Measurements from ENCODE around the gene ZFHX3. TPM values are rescaled to one million over a fixed set of nuclear protein-coding genes. Genes with fewer than 3 reads are reported as not detected.

Gene ZFHX3
- total and polyA plus RNA-seq, 2 donors (not counting 3 experiments of a cell fraction or from before 2014, with no cell fraction given), result 3.7 to 18.8 TPM

DNA sequence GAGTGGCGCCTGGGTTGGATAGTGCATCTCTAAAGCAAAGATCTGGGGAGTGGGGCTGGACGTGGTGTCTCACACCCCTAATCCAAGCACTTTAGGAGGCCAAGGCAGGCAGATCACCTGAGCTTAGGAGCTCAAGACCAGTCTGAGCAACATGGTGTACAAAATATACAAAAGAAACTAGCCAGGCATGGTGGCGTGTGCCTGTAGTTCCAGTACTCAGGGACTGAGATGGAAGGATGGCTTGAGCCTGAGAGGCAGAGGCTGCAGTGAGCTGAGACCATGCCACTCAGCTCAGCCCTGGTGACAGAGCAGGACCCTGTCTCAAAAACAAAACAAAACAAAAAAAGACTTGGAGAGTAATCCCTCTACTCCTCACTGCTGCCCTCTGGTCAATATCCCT, 96.0 kb downstream of the ZFHX3 start:
- Histone ChIP-seq H2AFZ (ENCODE audit: low read depth, low read length) (no peak overlapping the region), H3K9ac (replicated peaks; ENCODE audit: extremely low read depth, insufficient read depth, low read length) (no peak overlapping the region), H3K27me3 (ENCODE audit: control insufficient read depth in 2 of 2, insufficient read depth in 2 of 2, low read length in 2 of 2) (no peaks in the 10 kb centered on the region), H3K9me3 (replicated peaks; ENCODE audit: control insufficient read depth, insufficient read depth, low read length) (no peaks in the 10 kb centered on the region), H3K79me2 (ENCODE audit: control insufficient read depth, insufficient read depth, low read length) (peaks cover 9% of the 10 kb centered on the region), H3K4me3 (replicated peaks in 1 of 3; ENCODE audit: insufficient read depth in 1 of 3, low read depth in 1 of 3, low read length in 3 of 3) (no peak overlapping the region), H3K27ac (ENCODE audit: insufficient read depth, low read depth, low read length) (no peak overlapping the region), H3K9me1 (replicated peaks; ENCODE audit: control insufficient read depth, extremely low read depth, insufficient read depth, low read length) (no peaks in the 10 kb centered on the region), H4K20me1 (replicated peaks; ENCODE audit: control insufficient read depth, extremely low read depth, insufficient read depth, low read length) (peaks cover 2% of the 10 kb centered on the region), H3K36me3 (ENCODE audit: control insufficient read depth in 2 of 2, extremely low read depth in 1 of 2, insufficient read depth in 2 of 2, low read length in 2 of 2) (peaks cover 0 to 11% of the 10 kb centered on the region in 2 experiments), H3K4me2 (ENCODE audit: insufficient read depth, low read length) (no peak overlapping the region), H3K4me1 (ENCODE audit: control insufficient read depth, extremely low read depth, insufficient read depth, low read length) (no peaks in the 10 kb centered on the region)
- intact Hi-C loops (cut with micrococcal nuclease) (no loop called here), dilution Hi-C loops (cut with MboI; ENCODE audit: extremely low pct_ligation_motif_present, low sequenced_read_pairs) (no loop called here)
- DNase-seq (ENCODE audit: low read depth, low spot score) (no peak), FAIRE-seq (no peak)
- ChIA-PET POLR2A (no interaction called here), CTCF (interaction anchor here (1.6 kb wide), 1 partner anchor 44 kb away, joined by 4 read pairs; no protein-coding TSS in a partner anchor)
- TF ChIP-seq FOS (IDR thresholded peaks at IDR 0.05; ENCODE audit: borderline replicate concordance, insufficient read depth, low read length), result no peak
- no peak for TF ChIP-seq MYC (IDR thresholded peaks at IDR 0.05; ENCODE audit: low read depth, low read length)
- TF ChIP-seq POLR2A (IDR thresholded peaks at IDR 0.05; ENCODE audit: low read depth, low read length), result no peak
- no peak for TF ChIP-seq POLR2AphosphoS5 (IDR thresholded peaks at IDR 0.05; ENCODE audit: insufficient read depth, low read depth, low read length)
- TF ChIP-seq JUN (IDR thresholded peaks at IDR 0.05; ENCODE audit: borderline replicate concordance, insufficient read depth, insufficient read length, low read depth), result no peak
- TF ChIP-seq, protein P1, sequence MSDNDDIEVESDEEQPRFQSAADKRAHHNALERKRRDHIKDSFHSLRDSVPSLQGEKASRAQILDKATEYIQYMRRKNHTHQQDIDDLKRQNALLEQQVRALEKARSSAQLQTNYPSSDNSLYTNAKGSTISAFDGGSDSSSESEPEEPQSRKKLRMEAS (IDR thresholded peaks at IDR 0.05; ENCODE audit: insufficient read depth, insufficient read length), result no peak
- TF ChIP-seq EZH2 (IDR thresholded peaks at IDR 0.05; ENCODE audit: borderline replicate concordance, low read depth, low read length, severe bottlenecking), result no peak
- no peak for TF ChIP-seq GATA2 (IDR thresholded peaks at IDR 0.05; ENCODE audit: insufficient read depth, insufficient read length, low read depth, low read length)
- TF ChIP-seq, protein P2, sequence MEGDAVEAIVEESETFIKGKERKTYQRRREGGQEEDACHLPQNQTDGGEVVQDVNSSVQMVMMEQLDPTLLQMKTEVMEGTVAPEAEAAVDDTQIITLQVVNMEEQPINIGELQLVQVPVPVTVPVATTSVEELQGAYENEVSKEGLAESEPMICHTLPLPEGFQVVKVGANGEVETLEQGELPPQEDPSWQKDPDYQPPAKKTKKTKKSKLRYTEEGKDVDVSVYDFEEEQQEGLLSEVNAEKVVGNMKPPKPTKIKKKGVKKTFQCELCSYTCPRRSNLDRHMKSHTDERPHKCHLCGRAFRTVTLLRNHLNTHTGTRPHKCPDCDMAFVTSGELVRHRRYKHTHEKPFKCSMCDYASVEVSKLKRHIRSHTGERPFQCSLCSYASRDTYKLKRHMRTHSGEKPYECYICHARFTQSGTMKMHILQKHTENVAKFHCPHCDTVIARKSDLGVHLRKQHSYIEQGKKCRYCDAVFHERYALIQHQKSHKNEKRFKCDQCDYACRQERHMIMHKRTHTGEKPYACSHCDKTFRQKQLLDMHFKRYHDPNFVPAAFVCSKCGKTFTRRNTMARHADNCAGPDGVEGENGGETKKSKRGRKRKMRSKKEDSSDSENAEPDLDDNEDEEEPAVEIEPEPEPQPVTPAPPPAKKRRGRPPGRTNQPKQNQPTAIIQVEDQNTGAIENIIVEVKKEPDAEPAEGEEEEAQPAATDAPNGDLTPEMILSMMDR (IDR thresholded peaks at IDR 0.05; ENCODE audit: extremely low read depth in 1 of 2, insufficient read depth in 1 of 2, low read depth in 1 of 2, low read length in 2 of 2), result no peak
- no TSS peak for BruUV-seq (replicated peaks)

Measured in endothelial cell of umbilical vein (primary cell).